ENCODE measurements around the gene NARS2.

DNA sequence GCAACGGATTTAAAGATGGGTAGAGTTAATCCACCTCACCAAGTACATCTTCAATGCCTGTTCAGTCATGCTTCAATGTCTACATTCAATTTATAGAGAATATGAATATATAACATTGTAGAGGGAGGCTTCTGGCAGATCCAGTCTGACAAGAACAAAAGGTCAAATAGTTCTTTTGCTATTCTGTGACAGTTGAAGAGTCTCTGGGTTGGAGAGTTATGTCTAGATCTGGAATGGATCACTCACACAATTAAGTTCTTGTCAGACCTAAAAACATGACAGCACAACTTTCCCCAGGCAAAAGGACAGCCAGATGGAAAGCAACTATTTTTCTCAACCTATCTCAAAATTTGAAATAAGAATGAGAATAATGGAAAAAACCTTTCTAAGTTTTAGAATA, 141.7 kb downstream of the NARS2 start:
- TF ChIP-seq, protein P1, sequence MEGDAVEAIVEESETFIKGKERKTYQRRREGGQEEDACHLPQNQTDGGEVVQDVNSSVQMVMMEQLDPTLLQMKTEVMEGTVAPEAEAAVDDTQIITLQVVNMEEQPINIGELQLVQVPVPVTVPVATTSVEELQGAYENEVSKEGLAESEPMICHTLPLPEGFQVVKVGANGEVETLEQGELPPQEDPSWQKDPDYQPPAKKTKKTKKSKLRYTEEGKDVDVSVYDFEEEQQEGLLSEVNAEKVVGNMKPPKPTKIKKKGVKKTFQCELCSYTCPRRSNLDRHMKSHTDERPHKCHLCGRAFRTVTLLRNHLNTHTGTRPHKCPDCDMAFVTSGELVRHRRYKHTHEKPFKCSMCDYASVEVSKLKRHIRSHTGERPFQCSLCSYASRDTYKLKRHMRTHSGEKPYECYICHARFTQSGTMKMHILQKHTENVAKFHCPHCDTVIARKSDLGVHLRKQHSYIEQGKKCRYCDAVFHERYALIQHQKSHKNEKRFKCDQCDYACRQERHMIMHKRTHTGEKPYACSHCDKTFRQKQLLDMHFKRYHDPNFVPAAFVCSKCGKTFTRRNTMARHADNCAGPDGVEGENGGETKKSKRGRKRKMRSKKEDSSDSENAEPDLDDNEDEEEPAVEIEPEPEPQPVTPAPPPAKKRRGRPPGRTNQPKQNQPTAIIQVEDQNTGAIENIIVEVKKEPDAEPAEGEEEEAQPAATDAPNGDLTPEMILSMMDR (conservative IDR thresholded peaks at IDR 0.05), result no peak
- TF ChIP-seq ZFX (IDR thresholded peaks at IDR 0.05), result no peak

Measured in C4-2B (cell line).